GM18505 (cell line): ENCODE results near the gene ZAR1L.
"Not testable (repeated sequence)": the region's sequence is repeated elsewhere in the genome, so short reads cannot be mapped to it uniquely, and the experiment has no call there.

ENCODE experiments used
- ATAC-seq: cut with Tn5 transposase; IDR thresholded peaks from one replicate; pipeline ENCODE4 v1.9.1; 2021; ENCODE audit not compliant: unreplicated experiment
- POLR2A ChIP-seq: IDR thresholded peaks from 4 replicates; pipeline ENCODE4 v1.6.1; 2011; ENCODE audit warnings: borderline replicate concordance; ENCODE audit not compliant: insufficient read depth, insufficient read length; ENCODE audit errors: extremely low read depth

The ZAR1L gene, protein sequence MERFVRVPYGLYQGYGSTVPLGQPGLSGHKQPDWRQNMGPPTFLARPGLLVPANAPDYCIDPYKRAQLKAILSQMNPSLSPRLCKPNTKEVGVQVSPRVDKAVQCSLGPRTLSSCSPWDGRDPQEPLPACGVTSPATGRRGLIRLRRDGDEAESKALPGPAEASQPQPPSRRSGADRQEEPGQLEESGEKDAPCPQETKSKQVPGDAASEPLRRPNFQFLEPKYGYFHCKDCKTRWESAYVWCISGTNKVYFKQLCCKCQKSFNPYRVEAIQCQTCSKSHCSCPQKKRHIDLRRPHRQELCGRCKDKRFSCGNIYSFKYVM

DNA sequence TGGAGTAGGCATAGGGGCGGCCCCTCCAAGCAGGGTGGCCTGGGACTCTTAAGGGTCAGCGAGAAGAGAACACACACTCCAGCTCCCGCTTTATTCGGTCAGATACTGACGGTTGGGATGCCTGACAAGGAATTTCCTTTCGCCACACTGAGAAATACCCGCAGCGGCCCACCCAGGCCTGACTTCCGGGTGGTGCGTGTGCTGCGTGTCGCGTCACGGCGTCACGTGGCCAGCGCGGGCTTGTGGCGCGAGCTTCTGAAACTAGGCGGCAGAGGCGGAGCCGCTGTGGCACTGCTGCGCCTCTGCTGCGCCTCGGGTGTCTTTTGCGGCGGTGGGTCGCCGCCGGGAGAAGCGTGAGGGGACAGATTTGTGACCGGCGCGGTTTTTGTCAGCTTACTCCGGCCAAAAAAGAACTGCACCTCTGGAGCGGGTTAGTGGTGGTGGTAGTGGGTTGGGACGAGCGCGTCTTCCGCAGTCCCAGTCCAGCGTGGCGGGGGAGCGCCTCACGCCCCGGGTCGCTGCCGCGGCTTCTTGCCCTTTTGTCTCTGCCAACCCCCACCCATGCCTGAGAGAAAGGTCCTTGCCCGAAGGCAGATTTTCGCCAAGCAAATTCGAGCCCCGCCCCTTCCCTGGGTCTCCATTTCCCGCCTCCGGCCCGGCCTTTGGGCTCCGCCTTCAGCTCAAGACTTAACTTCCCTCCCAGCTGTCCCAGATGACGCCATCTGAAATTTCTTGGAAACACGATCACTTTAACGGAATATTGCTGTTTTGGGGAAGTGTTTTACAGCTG lies at the start of gene ZAR1L, which contains the start of gene BRCA2:
ZAR1L (minus strand) TSS at position 126 of the 790 bp plus-strand sequence. CDS start 3,438 bp downstream, outside the sequence.
BRCA2 (plus strand) TSS at position 271 of the 790 bp plus-strand sequence. CDS start 953 bp downstream, outside the sequence.
- peak; percentile 95 for ATAC-seq
- peak; percentile 95 for TF ChIP-seq POLR2A

DNA sequence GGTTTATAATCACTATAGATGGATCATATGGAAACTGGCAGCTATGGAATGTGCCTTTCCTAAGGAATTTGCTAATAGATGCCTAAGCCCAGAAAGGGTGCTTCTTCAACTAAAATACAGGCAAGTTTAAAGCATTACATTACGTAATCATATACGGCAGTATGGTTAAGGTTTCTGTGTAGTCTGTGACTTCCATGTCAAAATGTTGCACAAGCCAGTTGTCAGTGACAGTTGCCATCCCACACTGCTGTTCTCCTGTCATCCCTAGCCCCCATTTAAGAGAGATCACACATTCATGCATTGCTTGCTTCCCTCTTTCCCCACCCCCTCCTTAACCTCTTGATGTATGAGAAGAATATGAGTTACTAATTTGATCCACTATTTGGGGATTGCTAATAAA lies 47.4 kb upstream of the ZAR1L start:
- ATAC-seq, result no peak
- TF ChIP-seq POLR2A, result no peak

- not testable (repeated sequence) for ATAC-seq
Observed at GRCh38 chr13:32355935-32356334, 40.8 kb upstream of the ZAR1L start.

- no peak for TF ChIP-seq POLR2A
- ATAC-seq, result peak; percentile 79
Observed at GRCh38 chr13:32354040-32354439, 38.9 kb upstream of the ZAR1L start.

DNA sequence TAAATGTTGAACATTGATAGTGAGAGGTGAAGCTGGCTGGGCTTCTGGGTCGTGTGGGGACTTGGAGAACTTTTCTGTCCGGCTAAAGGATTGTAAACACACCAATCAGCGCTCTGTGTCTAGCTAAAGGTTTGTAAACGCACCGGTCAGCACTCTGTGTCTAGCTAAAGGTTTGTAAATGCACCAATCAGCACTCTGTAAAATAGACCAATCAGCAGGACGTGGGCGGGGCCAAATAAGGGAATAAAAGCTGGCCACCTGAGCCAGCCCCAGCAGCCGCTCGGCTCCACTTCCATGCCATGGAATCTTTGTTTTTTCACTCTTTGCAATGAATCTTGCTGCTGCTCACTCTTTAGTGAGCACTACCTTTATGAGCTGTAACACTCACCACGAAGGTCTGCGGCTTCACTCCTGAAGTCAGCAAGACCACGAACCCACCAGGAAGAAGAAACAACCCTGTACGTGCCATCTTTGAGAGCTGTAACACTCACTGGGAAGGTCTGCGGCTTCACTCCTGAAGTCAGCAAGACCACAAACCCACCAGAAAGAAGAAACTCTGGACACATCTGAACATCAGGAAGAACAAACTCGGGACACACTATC lies 35.8 kb upstream of the ZAR1L start:
- not testable (repeated sequence) for ATAC-seq

- TF ChIP-seq POLR2A, result no peak
- no peak for ATAC-seq
Observed at GRCh38 chr13:32347651-32348050, 32.5 kb upstream of the ZAR1L start.

DNA sequence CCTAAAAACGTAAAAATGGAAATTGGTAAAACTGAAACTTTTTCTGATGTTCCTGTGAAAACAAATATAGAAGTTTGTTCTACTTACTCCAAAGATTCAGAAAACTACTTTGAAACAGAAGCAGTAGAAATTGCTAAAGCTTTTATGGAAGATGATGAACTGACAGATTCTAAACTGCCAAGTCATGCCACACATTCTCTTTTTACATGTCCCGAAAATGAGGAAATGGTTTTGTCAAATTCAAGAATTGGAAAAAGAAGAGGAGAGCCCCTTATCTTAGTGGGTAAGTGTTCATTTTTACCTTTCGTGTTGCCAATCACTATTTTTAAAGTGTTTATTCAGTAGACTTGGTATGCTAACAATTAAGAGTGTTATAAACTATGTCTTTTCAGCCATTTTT lies 25.8 kb upstream of the ZAR1L start:
- no peak for ATAC-seq
- TF ChIP-seq POLR2A, result no peak

GRCh38 chr13:32334671-32335070 lies 19.5 kb upstream of the ZAR1L start:
- ATAC-seq, result no peak
- TF ChIP-seq POLR2A, result no peak

DNA sequence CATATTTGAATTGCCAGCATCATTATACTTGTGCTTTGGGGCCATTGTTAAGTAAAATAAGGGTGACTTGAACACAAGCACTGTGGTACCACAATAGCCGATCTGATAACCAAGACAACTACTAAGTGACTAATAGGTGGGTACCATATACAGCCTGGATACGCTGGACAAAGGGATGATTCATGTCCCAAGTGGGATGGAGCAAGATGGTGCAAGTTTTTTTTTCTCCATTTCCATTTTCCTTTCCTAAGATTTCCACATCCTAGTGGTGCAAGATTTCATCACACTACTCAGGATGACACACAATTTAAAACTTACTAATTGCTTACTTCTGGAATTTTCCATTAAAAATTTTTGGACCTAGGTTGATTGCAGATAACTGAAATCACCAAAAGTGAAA lies 15.3 kb upstream of the ZAR1L start:
- TF ChIP-seq POLR2A, result no peak
- no peak for ATAC-seq

DNA sequence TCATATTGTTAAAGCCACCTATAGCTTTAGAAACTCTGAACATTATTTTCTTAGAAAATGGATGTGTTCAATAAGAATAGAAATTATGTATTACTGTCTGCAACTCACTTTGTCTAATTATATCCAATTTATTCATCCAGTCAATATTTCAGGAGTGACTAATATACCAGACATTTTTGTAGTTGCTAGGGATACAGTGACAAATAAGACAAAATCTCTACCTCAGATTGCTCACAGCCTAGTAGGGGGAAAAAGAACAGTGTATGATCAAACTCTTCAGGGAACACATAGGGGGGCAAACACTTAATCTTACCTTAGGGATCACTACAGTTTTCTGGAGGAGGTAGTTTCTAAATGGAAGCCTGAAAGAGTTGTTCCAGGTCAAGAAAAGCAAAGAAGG lies 8.7 kb upstream of the ZAR1L start:
- no peak for ATAC-seq
- no peak for TF ChIP-seq POLR2A

DNA sequence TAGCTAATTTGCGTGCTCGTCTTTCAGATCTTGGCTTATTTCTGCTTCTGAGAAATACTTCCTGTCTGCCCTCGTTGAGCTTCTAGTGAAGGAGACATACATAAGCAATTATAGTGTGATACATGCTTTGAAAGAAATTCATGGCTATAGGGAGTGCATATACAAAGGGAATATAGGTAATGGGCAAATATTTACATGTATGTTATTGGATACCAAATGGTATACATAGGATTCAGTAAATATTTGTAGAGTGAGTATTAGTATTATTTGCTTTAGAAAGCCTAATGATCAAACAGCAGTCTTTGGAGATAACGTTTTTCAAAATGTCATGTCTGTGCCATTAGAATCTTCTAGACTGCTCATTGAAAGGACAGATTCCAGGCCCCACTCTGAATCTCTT lies 5.4 kb upstream of the ZAR1L start:
- TF ChIP-seq POLR2A, result no peak
- no peak for ATAC-seq

DNA sequence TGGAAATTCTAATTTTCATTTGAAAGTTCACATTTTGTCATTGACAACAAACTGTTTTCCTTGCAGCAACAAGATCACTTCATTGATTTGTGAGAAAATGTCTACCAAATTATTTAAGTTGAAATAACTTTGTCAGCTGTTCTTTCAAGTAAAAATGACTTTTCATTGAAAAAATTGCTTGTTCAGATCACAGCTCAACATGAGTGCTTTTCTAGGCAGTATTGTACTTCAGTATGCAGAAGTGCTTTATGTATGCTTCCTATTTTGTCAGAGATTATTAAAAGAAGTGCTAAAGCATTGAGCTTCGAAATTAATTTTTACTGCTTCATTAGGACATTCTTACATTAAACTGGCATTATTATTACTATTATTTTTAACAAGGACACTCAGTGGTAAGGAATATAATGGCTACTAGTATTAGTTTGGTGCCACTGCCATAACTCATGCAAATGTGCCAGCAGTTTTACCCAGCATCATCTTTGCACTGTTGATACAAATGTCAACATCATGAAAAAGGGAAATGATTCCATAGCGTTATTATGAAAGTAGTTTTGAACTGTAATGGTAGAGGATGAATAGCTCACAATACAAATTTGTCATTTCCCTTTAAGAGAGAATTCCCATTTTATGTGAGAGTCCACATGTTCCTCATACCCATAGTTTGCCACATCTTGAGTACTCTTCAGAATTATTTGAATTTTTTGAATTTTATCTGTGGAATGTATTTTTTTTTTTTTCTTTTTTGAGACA lies 2.7 kb upstream of the ZAR1L start:
- ATAC-seq, result no peak
- TF ChIP-seq POLR2A, result no peak

GRCh38 chr13:32316501-32316900 lies 1.3 kb upstream of the ZAR1L start:
- no peak for ATAC-seq
- no peak for TF ChIP-seq POLR2A
